VCaP (cell line): Measurements from ENCODE around the gene CTPS2.

Source experiments
- H3K27ac ChIP-seq: fragments of 450-650 bp; 2 replicates; pipeline ENCODE4 v1.5.1; 2017
- TF ChIP-seq, protein P1 (sequence below): fragments of 450-650 bp; conservative IDR thresholded peaks from 2 replicates; pipeline ENCODE4 v1.5.1; 2017; ENCODE audit warnings: mild to moderate bottlenecking, moderate library complexity

Gene CTPS2

DNA sequence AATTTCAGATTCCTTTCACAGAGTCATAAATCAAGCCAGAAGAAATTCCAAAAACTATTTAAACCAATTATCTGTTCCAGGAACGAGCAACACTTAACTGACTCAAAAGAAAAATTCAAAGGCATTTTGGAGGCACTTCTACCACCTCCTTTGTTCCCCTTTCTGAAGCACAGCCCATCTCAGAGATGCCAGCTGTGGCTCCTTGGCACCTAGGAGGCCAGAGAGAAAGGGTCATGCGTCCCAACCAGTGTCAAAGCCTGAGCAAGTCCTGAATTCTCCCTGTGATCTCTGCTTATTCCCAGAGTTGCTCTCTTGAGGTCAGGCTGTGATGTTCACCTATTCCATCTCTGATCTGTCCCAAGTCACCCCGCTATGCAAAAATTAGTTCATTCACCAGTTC is 167.5 kb downstream of the CTPS2 start:
- TF ChIP-seq, protein P1, sequence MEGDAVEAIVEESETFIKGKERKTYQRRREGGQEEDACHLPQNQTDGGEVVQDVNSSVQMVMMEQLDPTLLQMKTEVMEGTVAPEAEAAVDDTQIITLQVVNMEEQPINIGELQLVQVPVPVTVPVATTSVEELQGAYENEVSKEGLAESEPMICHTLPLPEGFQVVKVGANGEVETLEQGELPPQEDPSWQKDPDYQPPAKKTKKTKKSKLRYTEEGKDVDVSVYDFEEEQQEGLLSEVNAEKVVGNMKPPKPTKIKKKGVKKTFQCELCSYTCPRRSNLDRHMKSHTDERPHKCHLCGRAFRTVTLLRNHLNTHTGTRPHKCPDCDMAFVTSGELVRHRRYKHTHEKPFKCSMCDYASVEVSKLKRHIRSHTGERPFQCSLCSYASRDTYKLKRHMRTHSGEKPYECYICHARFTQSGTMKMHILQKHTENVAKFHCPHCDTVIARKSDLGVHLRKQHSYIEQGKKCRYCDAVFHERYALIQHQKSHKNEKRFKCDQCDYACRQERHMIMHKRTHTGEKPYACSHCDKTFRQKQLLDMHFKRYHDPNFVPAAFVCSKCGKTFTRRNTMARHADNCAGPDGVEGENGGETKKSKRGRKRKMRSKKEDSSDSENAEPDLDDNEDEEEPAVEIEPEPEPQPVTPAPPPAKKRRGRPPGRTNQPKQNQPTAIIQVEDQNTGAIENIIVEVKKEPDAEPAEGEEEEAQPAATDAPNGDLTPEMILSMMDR: no peak
- no peak overlapping the region for H3K27ac ChIP-seq
